Activated CD8-positive, alpha-beta memory T cell treated with anti-CD3 and anti-CD28 coated beads, Interleukin-2, amount 10 ng/mL, durations not matched to agents 7 days and 5 days (primary cell): ENCODE data around the gene RUFY2. TPM values are rescaled to one million over a fixed set of nuclear protein-coding genes. Genes with fewer than 3 reads are reported as not detected.
A peak's percentile ranks its signal among the peaks of the same experiment; 100 is the strongest.

Source experiments
- ATAC-seq: fragments of 150-1000 bp; cut with Tn5 transposase; one replicate; pipeline ENCODE4 v1.10.0; 2021; ENCODE audit warnings: moderate library complexity
- CTCF ChIA-PET: fragments of 350-600 bp; sonication (Branson Sonifier 250); formaldehyde crosslinking; loops from one replicate; lab custom pipeline; 2021; ENCODE audit warnings: antibody characterized with exemption; lab: Charles Lee
- DNase-seq: peaks from one replicate; pipeline ENCODE4 v3.0.0-alpha.2; 2020
- H3K27ac Mint-ChIP-seq: one replicate; pipeline ENCODE4 v1.8.0; 2021; ENCODE audit warnings: mild to moderate bottlenecking, mixed read lengths
- H3K27me3 Mint-ChIP-seq: one replicate; pipeline ENCODE4 v1.8.0; 2021; ENCODE audit warnings: mixed read lengths
- H3K36me3 Mint-ChIP-seq: one replicate; pipeline ENCODE4 v1.8.0; 2021; ENCODE audit warnings: mild to moderate bottlenecking, mixed read lengths
- H3K4me1 Mint-ChIP-seq: one replicate; pipeline ENCODE4 v1.8.0; 2021; ENCODE audit warnings: mixed read lengths
- H3K4me3 Mint-ChIP-seq: one replicate; pipeline ENCODE4 v1.8.0; 2021; ENCODE audit warnings: mild to moderate bottlenecking, moderate library complexity, mixed read lengths
- H3K9me3 Mint-ChIP-seq: one replicate; pipeline ENCODE4 v1.8.0; 2022; ENCODE audit warnings: low read depth, mixed read lengths
- total RNA-seq, 2 experiments: library from RNA; stranded (reverse); gene quantifications; one replicate each; pipeline ENCODE4 v1.2.3, GENCODE V29; 2021

Gene RUFY2
- total RNA-seq, 2 experiments from 2014 or later: 9.7 to 12.4 TPM

- H3K4me3 Mint-ChIP-seq: peak overlapping the region; percentile 87
- no peaks in the 10 kb centered on the region for H3K27me3 Mint-ChIP-seq
- CTCF ChIA-PET: interaction anchor here (0.6 to 2.2 kb wide), 18 partner anchors 8 to 592 kb away, joined by 3 to 8 read pairs (median 3); partner anchors contain the start of genes DDX50, DNA2, HNRNPH3 and PBLD
- no peaks in the 10 kb centered on the region for H3K9me3 Mint-ChIP-seq
- peak overlapping the region; percentile 85 for H3K27ac Mint-ChIP-seq
- peaks cover 2% of the 10 kb centered on the region for H3K36me3 Mint-ChIP-seq
- ATAC-seq: peak; percentile 29
- peaks cover 22% of the 10 kb centered on the region for H3K4me1 Mint-ChIP-seq
- peak; percentile 62 for DNase-seq
Observed at GRCh38 chr10:68406111-68406814, 814 bp downstream of the RUFY2 start.

- no peak for ATAC-seq
- H3K27ac Mint-ChIP-seq: no peak overlapping the region
Observed at GRCh38 chr10:68403701-68404100, 3.4 kb downstream of the RUFY2 start.

GRCh38 chr10:68402276-68402675, 4.8 kb downstream of the RUFY2 start:
- H3K36me3 Mint-ChIP-seq: peaks cover 8% of the 10 kb centered on the region
- H3K27me3 Mint-ChIP-seq: no peaks in the 10 kb centered on the region
- H3K27ac Mint-ChIP-seq: no peak overlapping the region
- H3K9me3 Mint-ChIP-seq: no peaks in the 10 kb centered on the region
- ATAC-seq (no peak), DNase-seq (no peak)
- peaks cover 17% of the 10 kb centered on the region for H3K4me1 Mint-ChIP-seq
- CTCF ChIA-PET: interaction anchor here (0.6 kb wide), 1 partner anchor 472 kb away, joined by 3 read pairs; no protein-coding TSS in a partner anchor
- H3K4me3 Mint-ChIP-seq: no peak overlapping the region

More at GRCh38 chr10:68403701-68404100, 3.4 kb downstream of the RUFY2 start:
- peaks cover 22% of the 10 kb centered on the region for H3K4me1 Mint-ChIP-seq
- H3K36me3 Mint-ChIP-seq: peaks cover 8% of the 10 kb centered on the region
- no peaks in the 10 kb centered on the region for H3K27me3 Mint-ChIP-seq
- DNase-seq: no peak
- H3K9me3 Mint-ChIP-seq: no peaks in the 10 kb centered on the region
- no peak overlapping the region for H3K4me3 Mint-ChIP-seq
- CTCF ChIA-PET: no interaction called here

GRCh38 chr10:68397005-68397404, 10.1 kb downstream of the RUFY2 start:
- no peaks in the 10 kb centered on the region for H3K9me3 Mint-ChIP-seq
- H3K36me3 Mint-ChIP-seq: peaks cover 19% of the 10 kb centered on the region
- H3K4me1 Mint-ChIP-seq: no peaks in the 10 kb centered on the region
- no peak overlapping the region for H3K4me3 Mint-ChIP-seq
- ATAC-seq: no peak
- CTCF ChIA-PET: interaction anchor here (1.0 to 1.5 kb wide), 2 partner anchors 16 to 19 kb away, joined by 3 to 4 read pairs; no protein-coding TSS in a partner anchor
- no peak for DNase-seq
- no peaks in the 10 kb centered on the region for H3K27me3 Mint-ChIP-seq
- H3K27ac Mint-ChIP-seq: no peak overlapping the region

GRCh38 chr10:68385740-68386139, 21.3 kb downstream of the RUFY2 start:
- no peak for ATAC-seq
- H3K4me3 Mint-ChIP-seq: no peak overlapping the region
- DNase-seq: no peak
- H3K9me3 Mint-ChIP-seq: no peaks in the 10 kb centered on the region
- no peak overlapping the region for H3K27ac Mint-ChIP-seq
- H3K36me3 Mint-ChIP-seq: peaks cover 14% of the 10 kb centered on the region
- CTCF ChIA-PET: interaction anchor here (1.1 kb wide), 1 partner anchor 16 kb away, joined by 3 read pairs; no protein-coding TSS in a partner anchor
- no peaks in the 10 kb centered on the region for H3K27me3 Mint-ChIP-seq
- no peaks in the 10 kb centered on the region for H3K4me1 Mint-ChIP-seq

- H3K36me3 Mint-ChIP-seq: peaks cover 38% of the 10 kb centered on the region
- no peaks in the 10 kb centered on the region for H3K4me1 Mint-ChIP-seq
- no peaks in the 10 kb centered on the region for H3K27me3 Mint-ChIP-seq
- ATAC-seq: no peak
- CTCF ChIA-PET: no interaction called here
- no peaks in the 10 kb centered on the region for H3K9me3 Mint-ChIP-seq
- H3K4me3 Mint-ChIP-seq: no peak overlapping the region
- DNase-seq: no peak
- no peak overlapping the region for H3K27ac Mint-ChIP-seq
Observed at GRCh38 chr10:68371604-68372003, 35.5 kb downstream of the RUFY2 start.

GRCh38 chr10:68367121-68367520, 40.0 kb downstream of the RUFY2 start:
- H3K36me3 Mint-ChIP-seq: peaks cover 23% of the 10 kb centered on the region
- CTCF ChIA-PET: no interaction called here
- no peak overlapping the region for H3K27ac Mint-ChIP-seq
- H3K4me1 Mint-ChIP-seq: peaks cover 5% of the 10 kb centered on the region
- H3K4me3 Mint-ChIP-seq: no peak overlapping the region
- no peaks in the 10 kb centered on the region for H3K27me3 Mint-ChIP-seq
- no peak for ATAC-seq
- no peak for DNase-seq
- no peaks in the 10 kb centered on the region for H3K9me3 Mint-ChIP-seq

- DNase-seq: no peak
- Mint-ChIP-seq H3K36me3 (peaks cover 17% of the 10 kb centered on the region), H3K4me1 (peaks cover 5% of the 10 kb centered on the region), H3K27ac (no peak overlapping the region), H3K9me3 (no peaks in the 10 kb centered on the region), H3K4me3 (no peak overlapping the region), H3K27me3 (no peaks in the 10 kb centered on the region)
- CTCF ChIA-PET: no interaction called here
- no peak for ATAC-seq
Observed at GRCh38 chr10:68366600-68366999, 40.5 kb downstream of the RUFY2 start.

- ATAC-seq (peak; percentile 23), DNase-seq (no peak)
- Mint-ChIP-seq H3K27ac (no peak overlapping the region), H3K27me3 (no peaks in the 10 kb centered on the region), H3K4me1 (peaks cover 5% of the 10 kb centered on the region), H3K36me3 (peaks cover 11% of the 10 kb centered on the region), H3K9me3 (no peaks in the 10 kb centered on the region), H3K4me3 (no peak overlapping the region)
- CTCF ChIA-PET: no interaction called here
Observed at GRCh38 chr10:68365611-68366010, 41.5 kb downstream of the RUFY2 start.

- CTCF ChIA-PET: interaction anchor here (0.8 kb wide), 1 partner anchor 12 kb away, joined by 3 read pairs; no protein-coding TSS in a partner anchor
- H3K9me3 Mint-ChIP-seq: no peaks in the 10 kb centered on the region
Observed at GRCh38 chr10:68364101-68364886, 42.8 kb downstream of the RUFY2 start.

GRCh38 chr10:68362590-68362989, 44.5 kb downstream of the RUFY2 start:
- H3K9me3 Mint-ChIP-seq: no peaks in the 10 kb centered on the region
- no peak for DNase-seq
- no peak overlapping the region for H3K27ac Mint-ChIP-seq
- peaks cover 5% of the 10 kb centered on the region for H3K4me1 Mint-ChIP-seq
- H3K27me3 Mint-ChIP-seq: no peaks in the 10 kb centered on the region
- H3K36me3 Mint-ChIP-seq: peaks cover 5% of the 10 kb centered on the region
- ATAC-seq: no peak
- CTCF ChIA-PET: interaction anchor here (0.7 to 2.0 kb wide), 2 partner anchors 14 to 238 kb away, joined by 3 to 9 read pairs; no protein-coding TSS in a partner anchor
- H3K4me3 Mint-ChIP-seq: no peak overlapping the region

More at GRCh38 chr10:68364101-68364886, 42.8 kb downstream of the RUFY2 start:
- H3K27ac Mint-ChIP-seq: peak overlapping the region; percentile 4
- no peak overlapping the region for H3K4me3 Mint-ChIP-seq
- H3K36me3 Mint-ChIP-seq: peaks cover 5% of the 10 kb centered on the region
- peaks cover 5% of the 10 kb centered on the region for H3K4me1 Mint-ChIP-seq
- no peaks in the 10 kb centered on the region for H3K27me3 Mint-ChIP-seq
- no peak for ATAC-seq
- DNase-seq: no peak

- Mint-ChIP-seq H3K36me3 (peaks cover 2% of the 10 kb centered on the region), H3K27me3 (no peaks in the 10 kb centered on the region), H3K9me3 (no peaks in the 10 kb centered on the region), H3K27ac (no peak overlapping the region), H3K4me1 (no peaks in the 10 kb centered on the region), H3K4me3 (no peak overlapping the region)
- CTCF ChIA-PET: interaction anchor here (0.6 kb wide), 1 partner anchor 291 kb away, joined by 3 read pairs; no protein-coding TSS in a partner anchor
- ATAC-seq: no peak
- DNase-seq: no peak
Observed at GRCh38 chr10:68359189-68359588, 47.9 kb downstream of the RUFY2 start.

GRCh38 chr10:68353537-68353936, 53.5 kb downstream of the RUFY2 start:
- no peak for ATAC-seq
- DNase-seq: no peak
- Mint-ChIP-seq H3K9me3 (no peaks in the 10 kb centered on the region), H3K27me3 (no peaks in the 10 kb centered on the region), H3K4me1 (peaks cover 4% of the 10 kb centered on the region), H3K36me3 (peaks cover 16% of the 10 kb centered on the region), H3K27ac (no peak overlapping the region), H3K4me3 (no peak overlapping the region)
- CTCF ChIA-PET: interaction anchor here (1.9 kb wide), 1 partner anchor 141 kb away, joined by 6 read pairs; no protein-coding TSS in a partner anchor
